Panc1 (cell line): ENCODE results near the gene MAPK4. TPM values are rescaled to one million over a fixed set of nuclear protein-coding genes. Genes with fewer than 3 reads are reported as not detected.

ENCODE experiments used
- ATAC-seq: fragments of 200-7000 bp; cut with Tn5 transposase; 2 replicates; pipeline ENCODE4 v1.9.1; 2020; ENCODE audit warnings: mild to moderate bottlenecking, moderate library complexity
- BruUV-seq: library from RNA; stranded (reverse); fragments of 400-500 nt; replicated peaks from 2 replicates; lab custom pipeline; 2021; lab: Mats Ljungman, UMichigan
- CTCF ChIA-PET: fragments of 300-600 bp; sonication (Branson Sonifier 250); formaldehyde crosslinking; loops from one replicate; lab custom pipeline; 2022; ENCODE audit warnings: antibody characterized with exemption; lab: Charles Lee
- POLR2A ChIA-PET: fragments of 300-600 bp; sonication (Branson Sonifier 250); formaldehyde crosslinking; loops from one replicate; lab custom pipeline; 2022; ENCODE audit warnings: antibody characterized with exemption; lab: Charles Lee
- DNase-seq: peaks from one replicate; pipeline ENCODE4 v3.0.0-alpha.2; 2010; ENCODE audit warnings: low read depth, low spot score
- H3K27ac ChIP-seq: 2 replicates; pipeline ENCODE4 v1.5.1; 2011; ENCODE audit warnings: mild to moderate bottlenecking, low read length, inconsistent platforms
- H3K27me3 ChIP-seq: fragments of 200-500 bp; sonication (Bioruptor generic); 2 replicates; pipeline ENCODE4 v1.6.0; 2014; ENCODE audit warnings: low read length, inconsistent platforms; ENCODE audit not compliant: control insufficient read depth, insufficient read depth
- H3K36me3 ChIP-seq: fragments of 200-500 bp; sonication (Bioruptor generic); 2 replicates; pipeline ENCODE4 v1.5.1; 2014; ENCODE audit warnings: inconsistent platforms, mild to moderate bottlenecking, low read length, moderate library complexity; ENCODE audit not compliant: control insufficient read depth, insufficient read depth
- H3K4me1 ChIP-seq: 2 replicates; pipeline ENCODE4 v1.5.1; 2011; ENCODE audit warnings: inconsistent platforms, mild to moderate bottlenecking, low read length, moderate library complexity; ENCODE audit not compliant: control insufficient read depth, insufficient read depth
- H3K4me3 ChIP-seq, 2 experiments: 2 replicates each; pipeline ENCODE4 v1.5.1; 2011 to 2012; ENCODE audit warnings: low read depth in 2 of 2, low read length in 2 of 2, mild to moderate bottlenecking in 2 of 2, inconsistent platforms in 1 of 2, moderate library complexity in 1 of 2
- H3K9me3 ChIP-seq: fragments of 200-500 bp; sonication (Bioruptor generic); 2 replicates; pipeline ENCODE4 v1.5.1; 2014; ENCODE audit warnings: low read depth, mild to moderate bottlenecking, inconsistent platforms, low read length, moderate library complexity; ENCODE audit not compliant: control insufficient read depth, insufficient read depth
- CTCF ChIP-seq: fragments of 450-650 bp; IDR thresholded peaks from 2 replicates; pipeline ENCODE4 v1.5.1; 2017; ENCODE audit warnings: mild to moderate bottlenecking
- POLR2AphosphoS5 ChIP-seq: IDR thresholded peaks from 2 replicates; pipeline ENCODE4 v1.6.1; 2012; ENCODE audit warnings: mild to moderate bottlenecking, low read depth, low read length, moderate library complexity
- REST ChIP-seq, 2 experiments: IDR thresholded peaks; 2 replicates each; pipeline ENCODE4 v1.6.1; 2011 to 2012; ENCODE audit warnings: low read depth in 2 of 2, control low read depth in 1 of 2, low read length in 1 of 2, mild to moderate bottlenecking in 1 of 2, moderate library complexity in 1 of 2; ENCODE audit not compliant: insufficient read depth in 1 of 2
- SIN3A ChIP-seq: IDR thresholded peaks from 2 replicates; pipeline ENCODE4 v1.6.1; 2012; ENCODE audit warnings: low read depth, mild to moderate bottlenecking, low read length, moderate library complexity, borderline replicate concordance; ENCODE audit not compliant: insufficient read depth
- TCF7L2 ChIP-seq: IDR thresholded peaks from 2 replicates; pipeline ENCODE4 v1.6.1; 2011; ENCODE audit warnings: mild to moderate bottlenecking, low read depth, low read length, inconsistent platforms
- in situ Hi-C: cut with HindIII; loops from 2 replicates; pipeline ENCODE4 v1.10.0; 2016; ENCODE audit warnings: low sequenced_read_pairs, low pct_unique_long_range_greater_than_20kb
- intact Hi-C: fragments of 100-400 bp; cut with micrococcal nuclease; formaldehyde crosslinking; loops from one replicate; pipeline ENCODE4 v1.10.0; 2022; ENCODE audit not compliant: unreplicated experiment
- total RNA-seq: library from RNA; stranded (reverse); gene quantifications from one replicate; pipeline ENCODE4 v1.2.1, GENCODE V29; 2021; ENCODE audit not compliant: unreplicated experiment

Gene MAPK4
- total RNA-seq, 1 experiment from 2014 or later, result not detected

GRCh38 chr18:50704357-50704940 lies 144.6 kb downstream of the MAPK4 start:
- no TSS peak for BruUV-seq

GRCh38 chr18:50706199-50706598 lies 146.3 kb downstream of the MAPK4 start:
- Histone ChIP-seq H3K4me1 (no peaks in the 10 kb centered on the region), H3K36me3 (no peaks in the 10 kb centered on the region), H3K9me3 (no peaks in the 10 kb centered on the region), H3K27me3 (no peaks in the 10 kb centered on the region; the same call in 1 of the 2 replicates), H3K27ac (no peak overlapping the region), H3K4me3 (no peak overlapping the region)
- ChIA-PET POLR2A (no interaction called here), CTCF (no interaction called here)
- TF ChIP-seq CTCF (no peak), SIN3A (no peak), TCF7L2 (no peak), POLR2AphosphoS5 (no peak), REST (IDR thresholded peaks at IDR 0.05; ENCODE audit: insufficient read depth in 1 of 2, low read depth in 2 of 2, low read length in 1 of 2) (no peak)
- in situ Hi-C loops (no loop called here), intact Hi-C loops (no loop called here)
- no TSS peak for BruUV-seq
- ATAC-seq (no peak), DNase-seq (no peak)

More at GRCh38 chr18:50704357-50704940, 144.6 kb downstream of the MAPK4 start:
- H3K27me3 ChIP-seq, result no peaks in the 10 kb centered on the region; the same call in 1 of the 2 replicates
- no peaks in the 10 kb centered on the region for H3K9me3 ChIP-seq
- CTCF ChIA-PET, result no interaction called here
- no peak for TF ChIP-seq CTCF
- no peak for TF ChIP-seq REST (IDR thresholded peaks at IDR 0.05; ENCODE audit: insufficient read depth in 1 of 2, low read depth in 2 of 2, low read length in 1 of 2)
- TF ChIP-seq SIN3A, result no peak
- TF ChIP-seq POLR2AphosphoS5, result no peak
- no peak for TF ChIP-seq TCF7L2
- POLR2A ChIA-PET, result no interaction called here
- in situ Hi-C loops (no loop called here), intact Hi-C loops (no loop called here)
- ATAC-seq (no peak), DNase-seq (no peak)
- no peak overlapping the region for H3K4me3 ChIP-seq
- no peaks in the 10 kb centered on the region for H3K36me3 ChIP-seq
- H3K4me1 ChIP-seq, result no peaks in the 10 kb centered on the region
- H3K27ac ChIP-seq, result no peak overlapping the region
